AG09319 (cell line): Measurements from ENCODE around the gene PYGM.

Source experiments
- DNase-seq: peaks from one replicate; pipeline ENCODE4 v3.0.0-alpha.2; 2010; ENCODE audit warnings: low read depth; ENCODE audit errors: extremely low read depth
- CTCF ChIP-seq: IDR thresholded peaks from 2 replicates; pipeline ENCODE4 v1.5.1; 2011; ENCODE audit warnings: low read depth, mild to moderate bottlenecking, inconsistent platforms, low read length, moderate library complexity

The PYGM gene

GRCh38 chr11:64734811-64735724 is 24.7 kb downstream of the PYGM start:
- TF ChIP-seq CTCF, result no peak
- DNase-seq, result no peak

GRCh38 chr11:64731601-64732000 is 28.2 kb downstream of the PYGM start:
- TF ChIP-seq CTCF, result no peak
- DNase-seq, result no peak

- no peak for DNase-seq
- TF ChIP-seq CTCF, result no peak
These were observed 29.9 kb downstream of the PYGM start for GRCh38 chr11:64729851-64730382.

GRCh38 chr11:64728757-64729365 is 30.9 kb downstream of the PYGM start:
- no peak for TF ChIP-seq CTCF
- DNase-seq, result no peak

- DNase-seq, result no peak
- no peak for TF ChIP-seq CTCF
These were observed 32.8 kb downstream of the PYGM start for GRCh38 chr11:64726867-64727530.

- no peak for TF ChIP-seq CTCF
- DNase-seq, result no peak
These were observed 33.5 kb downstream of the PYGM start for GRCh38 chr11:64726211-64726641.
